ENCODE data around the gene PLEKHG7. TPM values are rescaled to one million over a fixed set of nuclear protein-coding genes. Genes with fewer than 3 reads are reported as not detected.
"Not testable (repeated sequence)": the region's sequence is repeated elsewhere in the genome, so short reads cannot be mapped to it uniquely, and the experiment has no call there.

The PLEKHG7 gene
- total and polyA plus RNA-seq, 4 donors = 0.08 to 0.28 (median 0.13) TPM

- TF ChIP-seq CTCF (IDR thresholded peaks at IDR 0.05; ENCODE audit: low read depth, low read length, missing input control) (no peak), MAX (IDR thresholded peaks at IDR 0.05) (no peak)
These were observed 34.0 kb upstream of the PLEKHG7 start (continued) for GRCh38 chr12:92668739-92669138.

- not testable (repeated sequence) for H3K9ac ChIP-seq (ENCODE audit: low read depth in 1 of 2, low read length in 2 of 2); H3K36me3 ChIP-seq (ENCODE audit: control insufficient read depth in 4 of 4, insufficient read depth in 3 of 4, low read depth in 1 of 4, low read length in 3 of 4); DNase-seq (ENCODE audit: low spot score); H3K9me3 ChIP-seq (ENCODE audit: control insufficient read depth in 4 of 4, low read length in 3 of 4); H3K27ac ChIP-seq (ENCODE audit: low read depth in 1 of 2, low read length in 2 of 2); H3K4me3 ChIP-seq (ENCODE audit: low read depth in 1 of 3, low read length in 3 of 3); H3K27me3 ChIP-seq (ENCODE audit: control insufficient read depth in 4 of 4, insufficient read depth in 4 of 4, low read length in 3 of 4); H3K4me1 ChIP-seq (ENCODE audit: control insufficient read depth in 4 of 4, insufficient read depth in 4 of 4, low read length in 3 of 4)
- WGBS = 96% methylated on average over 11 of the region's 11 CpGs
These were observed 31.3 kb upstream of the PLEKHG7 start for GRCh38 chr12:92671524-92671923.

GRCh38 chr12:92673756-92674155 is 29.0 kb upstream of the PLEKHG7 start:
- no peaks in the 10 kb centered on the region for H3K36me3 ChIP-seq (ENCODE audit: control insufficient read depth in 4 of 4, insufficient read depth in 3 of 4, low read depth in 1 of 4, low read length in 3 of 4)
- H3K9me3 ChIP-seq (ENCODE audit: control insufficient read depth in 4 of 4, low read length in 3 of 4) = no peaks in the 10 kb centered on the region
- no peaks in the 10 kb centered on the region for H3K4me1 ChIP-seq (ENCODE audit: control insufficient read depth in 4 of 4, insufficient read depth in 4 of 4, low read length in 3 of 4)
- 91% methylated on average over 3 of the region's 3 CpGs for WGBS
- H3K9ac ChIP-seq (ENCODE audit: low read depth in 1 of 2, low read length in 2 of 2) = no peak overlapping the region
- H3K27ac ChIP-seq (ENCODE audit: low read depth in 1 of 2, low read length in 2 of 2) = no peak overlapping the region
- no peak overlapping the region for H3K4me3 ChIP-seq (ENCODE audit: low read depth in 1 of 3, low read length in 3 of 3)
- TF ChIP-seq EGR1 (IDR thresholded peaks at IDR 0.05; ENCODE audit: low read depth in 2 of 2) = no peak
- no peak for TF ChIP-seq ZBTB33 (IDR thresholded peaks at IDR 0.05)
- TF ChIP-seq HNF4A (conservative IDR thresholded peaks at IDR 0.05) = no peak
- no peak for TF ChIP-seq FOXA1 (IDR thresholded peaks at IDR 0.05)
- TF ChIP-seq CTCF (IDR thresholded peaks at IDR 0.05; ENCODE audit: low read depth, low read length, missing input control) = no peak
- TF ChIP-seq TAF1 (conservative IDR thresholded peaks at IDR 0.05) = no peak
- TF ChIP-seq GABPA (IDR thresholded peaks at IDR 0.05 in 1 of 2, conservative IDR thresholded peaks at IDR 0.05 in 1 of 2) = no peak
- TF ChIP-seq RXRA (IDR thresholded peaks at IDR 0.05) = no peak
- no peak for TF ChIP-seq YY1 (IDR thresholded peaks at IDR 0.05)
- TF ChIP-seq REST (IDR thresholded peaks at IDR 0.05) = no peak
- no peak for TF ChIP-seq ATF3 (IDR thresholded peaks at IDR 0.05)
- no peak for TF ChIP-seq SP1 (IDR thresholded peaks at IDR 0.05)
- no peak for TF ChIP-seq MAX (IDR thresholded peaks at IDR 0.05)
- H3K27me3 ChIP-seq (ENCODE audit: control insufficient read depth in 4 of 4, insufficient read depth in 4 of 4, low read length in 3 of 4) = no peaks in the 10 kb centered on the region
- DNase-seq (ENCODE audit: low spot score) = no peak
